HG03159 (cell line): ENCODE measurements around the gene IMPDH2.
A peak's percentile ranks its signal among the peaks of the same experiment; 100 is the strongest.

Source experiments
- ATAC-seq: cut with Tn5 transposase; IDR thresholded peaks from one replicate; pipeline ENCODE4 v1.9.1; 2021; ENCODE audit warnings: mild to moderate bottlenecking, moderate library complexity; ENCODE audit not compliant: unreplicated experiment

IMPDH2 gene

DNA sequence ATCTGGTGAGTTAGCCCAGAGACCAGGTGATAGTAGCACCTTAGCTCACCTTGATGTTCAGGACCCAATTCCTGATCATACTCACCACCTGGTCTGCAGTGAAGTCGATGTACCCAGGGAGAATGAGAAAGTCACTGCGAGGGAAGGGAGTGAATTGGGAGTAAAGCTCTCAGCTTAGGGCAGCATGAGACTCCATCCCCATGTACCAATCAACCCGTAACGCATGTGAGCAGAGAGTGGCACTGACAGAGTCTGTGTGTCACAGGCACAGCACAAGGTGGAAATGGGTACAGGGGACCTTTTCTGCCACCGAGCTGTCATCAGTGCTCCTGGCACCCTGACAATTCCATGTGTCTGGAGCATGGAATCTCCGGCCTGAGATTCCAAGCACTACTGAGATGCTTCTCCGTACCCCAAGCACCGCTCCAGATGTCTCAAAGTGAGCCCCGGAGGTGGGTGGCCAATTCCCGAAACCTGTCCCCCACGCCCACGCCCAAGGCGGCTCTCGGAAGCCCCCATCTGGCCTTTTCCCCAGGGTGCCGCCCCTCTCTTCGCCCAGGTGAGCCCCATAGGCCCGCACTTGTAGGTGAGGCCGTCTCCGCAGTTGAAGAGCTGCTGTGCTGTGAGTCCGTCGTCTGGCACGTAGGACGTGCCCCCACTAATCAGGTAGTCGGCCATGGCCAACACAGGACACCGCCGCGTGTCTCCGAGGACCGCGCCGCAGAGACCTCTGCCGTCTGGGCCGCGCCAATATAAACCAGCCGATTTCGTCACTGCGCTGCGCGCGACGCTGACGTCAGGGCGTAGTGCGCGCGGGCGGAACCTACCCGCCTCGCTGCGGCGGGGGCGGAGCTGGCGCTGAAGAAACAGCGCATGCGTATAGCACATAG lies at the start of gene IMPDH2:
Gene IMPDH2, minus strand, starts transcription at position 726 of the 890 bp plus-strand sequence. Its CDS starts 48 bp downstream, at position 678.
- peak; percentile 89 for ATAC-seq

DNA sequence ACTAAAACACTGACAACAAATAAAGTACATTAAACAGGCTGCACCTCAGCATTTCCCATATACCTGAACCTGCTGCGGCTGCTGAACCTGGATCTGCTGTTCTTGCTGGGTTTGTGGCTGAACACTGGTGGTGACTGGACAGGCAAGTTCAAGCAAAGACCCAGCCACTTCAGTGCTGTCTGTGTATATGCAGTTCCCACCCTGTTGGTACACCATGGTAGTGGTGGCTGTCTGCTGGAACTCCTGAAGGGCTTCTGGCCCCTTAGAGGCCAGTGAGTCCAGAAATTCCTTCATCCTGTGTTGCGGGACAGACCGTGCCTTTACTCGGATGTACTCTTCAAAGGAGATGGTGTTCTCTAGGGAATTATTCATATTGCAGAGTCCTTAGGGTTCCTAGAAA lies 47.4 kb upstream of the IMPDH2 start:
- ATAC-seq, result no peak

DNA sequence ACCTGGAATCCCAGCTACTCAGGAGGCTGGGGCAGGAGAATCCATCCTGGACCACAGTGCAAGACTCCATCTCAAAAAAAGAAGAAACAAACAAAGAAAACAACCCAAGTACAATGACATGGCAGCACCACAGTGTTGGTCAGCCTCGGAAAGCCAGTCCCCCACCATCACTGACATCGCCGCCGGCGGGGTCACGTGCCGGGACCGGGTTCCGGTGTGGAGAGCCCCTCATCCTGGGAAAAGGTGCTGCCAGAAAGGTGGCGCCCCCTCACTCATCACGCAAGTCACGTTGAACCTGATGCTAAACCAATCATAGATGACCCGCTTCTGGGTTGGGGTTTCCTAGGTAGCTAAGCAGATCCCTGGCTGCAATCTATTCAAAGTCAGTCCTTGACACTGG lies 46.9 kb upstream of the IMPDH2 start:
- no peak for ATAC-seq

DNA sequence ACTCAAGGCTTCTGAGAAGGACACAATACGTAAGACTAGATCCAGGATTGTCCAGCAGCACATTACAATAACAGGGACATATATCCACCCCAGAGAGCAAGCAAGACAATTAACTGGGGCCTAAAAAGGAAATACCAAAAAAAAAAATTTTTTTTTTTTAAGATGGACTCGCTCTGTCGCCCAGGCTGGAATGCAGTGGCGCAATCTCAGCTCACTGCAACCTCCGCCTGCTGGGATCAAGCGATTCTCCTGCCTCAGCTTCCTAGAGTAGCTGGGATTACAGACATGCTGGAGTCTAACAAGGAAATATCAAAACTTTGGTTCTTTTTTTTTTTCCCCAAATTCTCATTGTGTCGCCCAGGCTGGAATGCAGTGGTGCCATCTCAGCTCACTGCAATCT lies 28.8 kb upstream of the IMPDH2 start:
- ATAC-seq, result no peak

DNA sequence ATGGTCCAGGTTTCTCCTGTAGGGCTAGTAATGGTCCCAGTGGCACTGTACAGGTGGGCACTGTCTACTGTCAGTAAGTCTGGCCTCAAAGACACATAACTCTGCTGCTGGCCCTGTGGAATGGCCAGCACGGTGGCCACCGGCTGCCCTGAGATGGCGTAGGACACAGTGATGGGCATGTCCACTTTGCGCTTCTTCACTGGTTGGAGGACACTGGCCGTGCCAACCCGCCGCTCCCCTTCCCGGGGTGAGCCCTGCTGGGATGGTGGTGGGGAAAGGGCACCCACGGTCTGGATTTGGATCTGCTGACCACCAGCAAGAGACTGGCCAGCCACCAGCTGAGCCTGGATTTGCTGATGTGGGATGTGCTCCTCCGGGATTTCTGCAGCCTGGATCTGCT lies 28.1 kb upstream of the IMPDH2 start:
- no peak for ATAC-seq

DNA sequence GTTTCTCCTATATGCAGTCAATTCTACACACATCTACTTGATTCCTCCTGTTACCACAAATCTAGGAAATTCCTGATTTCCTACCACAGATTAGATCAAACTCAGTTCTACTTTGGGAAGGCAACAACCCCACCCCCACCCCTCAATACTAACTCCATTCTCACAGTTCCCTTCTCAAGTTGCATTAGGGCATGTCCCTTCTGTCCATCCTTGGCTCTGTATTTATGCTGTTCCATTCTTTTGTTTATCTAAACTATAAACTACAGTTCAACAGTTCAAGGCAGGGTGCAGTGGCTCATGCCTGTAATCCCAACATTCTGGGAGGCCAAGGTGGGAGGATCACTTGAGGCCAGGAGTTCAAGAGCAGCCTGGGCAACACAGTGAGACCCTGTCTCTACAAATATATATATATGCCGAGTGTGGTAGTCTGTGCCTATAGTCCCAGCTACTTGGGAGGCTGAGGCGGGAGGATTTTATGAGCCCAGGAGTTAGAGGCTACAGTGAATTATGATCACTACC lies 25.2 kb upstream of the IMPDH2 start:
- ATAC-seq, result no peak

DNA sequence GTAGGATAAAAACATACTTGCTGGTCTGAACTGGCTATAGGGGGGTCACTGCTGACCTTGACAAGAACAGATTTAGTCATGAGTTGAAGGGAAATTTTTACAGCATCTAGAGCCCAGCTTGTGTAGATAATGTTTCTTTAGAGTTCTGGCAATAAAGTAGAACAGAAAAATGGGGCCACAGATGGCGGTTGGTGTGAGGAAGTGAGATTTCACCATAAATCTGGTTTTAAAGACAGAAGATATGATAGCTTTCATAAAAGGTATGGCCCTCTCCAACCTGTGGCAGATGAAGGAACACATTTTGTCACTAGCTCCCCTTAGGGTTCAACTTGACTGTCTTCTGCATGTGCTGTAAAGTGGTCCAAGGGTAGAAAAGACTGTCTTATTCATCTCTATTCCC lies 24.3 kb upstream of the IMPDH2 start:
- no peak for ATAC-seq

DNA sequence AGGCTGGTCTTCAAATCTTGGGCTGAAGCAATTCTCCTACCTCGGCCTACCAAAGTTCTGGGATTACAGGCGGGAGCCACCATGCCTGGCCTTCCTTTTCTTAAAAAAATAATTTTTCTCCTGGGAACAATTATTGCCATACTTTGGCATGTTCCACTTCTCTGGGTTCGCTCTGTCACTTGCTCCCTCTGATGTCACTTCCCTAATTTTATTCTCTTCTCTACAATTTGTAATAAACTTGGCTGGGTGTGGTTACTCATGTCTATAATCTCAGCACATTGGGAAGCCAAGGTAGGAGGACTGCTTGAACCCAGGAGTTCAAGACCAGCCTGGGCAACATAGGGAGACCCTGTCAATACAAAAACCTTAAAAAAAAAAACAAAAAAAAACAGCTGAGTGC lies 6.1 kb upstream of the IMPDH2 start:
- no peak for ATAC-seq

DNA sequence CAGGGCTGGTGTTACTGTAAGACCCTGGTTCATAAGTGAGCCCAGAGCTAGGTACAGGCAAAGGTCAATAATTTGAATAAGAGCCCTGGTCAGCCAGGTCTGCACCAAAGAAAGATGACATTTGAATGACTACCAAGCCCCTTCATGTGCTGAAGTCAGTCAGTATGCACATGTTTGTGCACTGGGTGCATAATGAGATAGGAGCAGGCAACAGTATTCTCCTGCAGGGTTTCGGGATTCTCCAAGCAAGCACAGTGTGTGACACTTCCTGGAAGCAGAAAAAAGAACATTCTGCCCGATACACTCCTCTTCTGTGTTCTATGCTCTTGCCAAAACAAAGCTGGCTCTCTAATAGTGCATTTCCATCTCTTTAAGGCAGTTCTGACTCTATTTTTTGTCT lies 5.5 kb upstream of the IMPDH2 start:
- ATAC-seq, result no peak

DNA sequence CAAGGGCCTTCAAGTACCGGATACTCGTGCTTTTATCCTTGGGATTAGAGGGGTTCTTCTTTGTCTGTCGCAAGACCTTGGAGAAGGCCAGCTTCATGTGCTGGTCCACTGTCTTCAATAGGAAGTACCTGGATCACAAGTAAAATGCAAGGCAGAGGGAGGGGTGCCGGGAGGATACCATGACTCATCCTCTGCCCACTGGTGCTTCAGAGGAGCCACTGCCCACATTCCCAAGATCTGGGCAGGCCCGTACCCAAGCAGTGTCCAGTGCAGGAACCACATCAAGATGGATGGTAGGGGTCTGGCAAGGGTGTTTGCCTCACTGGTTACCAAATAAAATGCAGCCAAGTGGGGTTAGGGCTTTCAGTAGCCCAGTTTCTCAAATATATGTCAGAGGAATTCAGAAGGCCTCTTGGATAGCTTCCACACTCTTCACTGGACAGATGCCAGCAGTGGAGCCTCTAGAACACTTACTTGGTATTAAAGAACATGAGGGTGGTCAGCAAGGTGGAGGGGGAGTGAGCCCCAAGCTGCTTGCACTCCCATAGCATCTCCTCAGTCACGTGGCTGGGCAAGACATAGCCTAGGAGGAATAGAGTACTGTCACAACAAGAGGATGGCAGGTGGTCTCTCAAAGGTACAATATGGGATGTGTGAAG lies 3.6 kb upstream of the IMPDH2 start:
- ATAC-seq, result no peak

DNA sequence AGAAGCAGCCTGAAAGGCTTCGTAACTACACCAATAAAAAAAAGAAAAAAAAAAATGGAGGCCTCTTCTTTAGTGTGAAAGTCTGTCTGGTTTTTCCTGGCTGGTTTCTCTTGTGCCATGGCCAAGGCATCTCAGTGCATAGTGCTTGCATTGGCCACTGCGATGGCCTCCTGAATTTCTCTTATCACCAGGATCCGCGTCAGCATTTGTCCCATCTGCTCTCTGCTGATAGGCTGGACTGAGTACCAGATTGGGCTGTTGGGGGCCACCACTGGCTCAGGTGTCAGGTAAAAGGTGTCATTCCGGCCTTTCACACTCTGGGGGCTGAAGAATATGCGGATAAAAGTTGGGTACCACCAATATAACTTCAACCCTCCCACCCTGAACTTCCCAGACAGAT lies 1.1 kb upstream of the IMPDH2 start:
- no peak for ATAC-seq

DNA sequence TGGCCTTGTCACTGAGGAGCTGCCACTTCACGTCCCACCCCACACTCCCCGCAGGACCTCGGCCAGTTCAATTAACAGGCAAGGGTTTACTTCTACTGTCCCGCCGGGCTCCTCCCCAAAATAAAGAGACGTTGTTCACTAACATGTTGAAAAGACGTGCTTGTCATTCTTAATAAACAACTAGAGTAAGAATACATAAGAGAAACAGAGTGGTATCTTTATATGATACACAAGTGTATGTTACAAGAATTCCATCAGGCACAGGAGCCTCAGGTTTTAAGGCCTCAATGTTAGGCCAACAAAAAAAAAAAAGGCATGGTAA lies 326 bp upstream of the IMPDH2 start:
- no peak for ATAC-seq

DNA sequence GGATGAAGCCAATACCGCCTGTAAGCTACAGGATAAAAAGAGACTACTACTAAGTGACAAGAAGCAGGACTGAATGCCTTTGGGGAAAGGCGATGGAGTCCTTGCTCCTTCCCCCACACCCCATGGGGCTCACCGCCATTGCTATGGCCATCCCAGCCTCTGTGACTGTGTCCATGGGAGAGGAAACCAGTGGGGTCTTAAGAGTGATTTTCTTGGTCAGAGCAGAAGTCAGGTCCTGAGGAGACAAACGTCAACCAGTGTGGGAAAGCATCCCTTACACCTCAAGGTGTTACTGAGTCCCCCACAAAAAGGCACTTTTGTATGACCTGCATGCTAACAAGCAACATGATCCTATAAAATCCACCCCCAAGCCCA lies 913 bp downstream of the IMPDH2 start:
- ATAC-seq, result no peak

DNA sequence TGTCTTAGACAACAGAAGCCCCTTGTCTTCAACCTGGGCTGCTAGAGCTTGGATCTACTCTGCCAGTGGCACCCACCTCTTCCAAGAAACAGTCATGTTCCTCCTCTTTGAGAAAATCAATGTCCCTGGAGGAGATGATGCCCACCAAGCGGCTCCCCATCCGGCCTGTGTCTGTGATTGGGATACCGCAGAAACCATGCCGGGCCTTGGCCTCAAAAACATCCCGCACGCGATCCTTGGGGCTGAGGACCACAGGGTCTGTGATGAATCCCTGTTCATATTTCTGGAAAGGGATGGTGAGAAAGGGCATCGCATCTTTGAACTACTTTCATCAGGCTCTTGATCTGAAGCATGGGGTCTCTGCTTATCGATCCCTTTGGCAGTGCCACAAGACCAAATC lies 1.6 kb downstream of the IMPDH2 start:
- ATAC-seq, result no peak

DNA sequence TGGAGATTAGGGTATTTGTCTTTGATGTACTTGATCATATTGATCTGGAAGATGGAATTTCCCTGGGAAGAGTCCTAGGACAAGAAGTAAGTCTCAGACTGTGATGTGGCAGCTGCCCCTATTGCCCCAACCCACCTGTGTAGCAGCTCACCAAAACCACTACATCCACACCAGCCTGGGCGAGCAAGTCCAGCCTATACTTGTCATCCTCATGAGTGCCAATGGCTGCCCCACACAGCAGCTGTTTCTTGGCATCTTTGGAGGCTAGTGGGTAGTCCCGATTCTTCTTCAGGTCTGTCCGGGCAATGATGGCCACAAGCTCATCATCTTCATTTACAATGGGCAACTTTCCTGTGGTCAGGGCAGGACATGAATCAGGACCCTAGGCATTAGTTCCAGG lies 2.7 kb downstream of the IMPDH2 start:
- no peak for ATAC-seq

DNA sequence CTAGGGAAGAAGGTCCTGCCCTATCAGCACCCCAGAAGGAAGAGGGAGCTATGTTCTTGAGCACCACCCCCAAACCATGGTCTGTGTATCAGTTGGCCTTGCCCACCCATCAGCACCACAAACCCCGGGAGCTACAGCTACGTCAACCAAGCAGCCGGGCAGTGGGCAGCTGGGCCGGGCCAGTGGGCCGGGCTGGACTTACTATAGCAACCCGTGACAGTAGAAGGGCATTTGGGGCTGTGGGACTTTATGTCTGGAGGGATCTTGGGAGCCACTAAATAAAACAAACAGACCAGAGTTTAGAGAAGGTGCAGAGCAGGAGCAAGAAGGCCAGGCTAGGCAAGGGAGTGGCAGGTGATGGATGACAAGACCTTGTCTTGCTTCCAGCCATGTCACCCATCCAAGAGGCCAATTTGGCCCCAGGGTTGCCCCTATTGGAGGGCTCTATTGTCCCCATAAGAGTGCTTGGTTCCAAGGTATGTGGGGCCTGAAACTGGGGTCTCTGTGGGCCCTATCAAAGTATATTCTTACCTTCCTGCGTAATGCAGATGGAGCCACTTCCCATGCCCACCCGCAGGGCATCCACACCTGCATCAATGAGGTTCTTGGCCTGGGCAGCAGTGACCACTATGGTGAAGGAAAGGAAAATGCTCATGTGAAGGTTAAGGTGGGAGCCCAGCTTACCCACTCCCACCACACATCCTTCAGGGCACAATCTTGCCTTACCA lies 3.2 kb downstream of the IMPDH2 start:
- no peak for ATAC-seq

DNA sequence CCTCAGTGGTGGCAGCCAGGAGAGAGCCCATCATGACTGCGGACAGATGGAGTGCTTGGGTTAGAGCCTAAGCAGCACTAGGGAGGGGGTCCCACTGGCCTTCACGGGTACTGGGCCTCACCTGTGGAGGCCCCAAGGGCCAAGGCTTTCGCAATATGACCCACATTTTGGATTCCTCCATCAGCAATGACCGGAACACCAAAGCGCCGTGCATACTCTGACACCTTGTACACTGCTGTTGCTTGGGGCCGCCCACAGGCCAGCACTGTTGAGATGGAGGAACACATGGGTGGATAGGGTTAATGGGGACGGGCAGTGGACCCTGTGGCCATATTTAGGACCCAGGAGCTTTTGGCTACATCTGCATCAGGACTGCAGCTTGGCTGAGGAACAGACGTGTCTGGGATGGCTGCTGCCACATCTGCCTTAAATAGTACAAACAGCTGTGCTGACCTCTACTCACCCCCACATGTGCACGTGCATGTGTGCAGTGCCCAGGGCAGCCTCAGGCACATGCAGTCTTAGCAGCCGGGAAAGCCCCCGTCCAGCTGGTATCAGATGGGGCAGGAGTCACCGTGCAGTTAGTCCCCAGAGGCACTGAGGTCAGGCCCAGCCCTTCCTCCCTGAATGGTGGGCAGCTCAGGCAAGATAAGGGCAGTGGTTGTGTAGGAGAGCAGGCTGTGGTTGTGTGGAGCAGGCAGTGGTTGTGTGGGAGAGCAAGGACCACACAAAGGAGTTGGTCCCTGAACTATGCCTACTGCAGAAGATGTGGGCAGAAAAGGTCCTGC lies 4.0 kb downstream of the IMPDH2 start:
- ATAC-seq, result no peak

DNA sequence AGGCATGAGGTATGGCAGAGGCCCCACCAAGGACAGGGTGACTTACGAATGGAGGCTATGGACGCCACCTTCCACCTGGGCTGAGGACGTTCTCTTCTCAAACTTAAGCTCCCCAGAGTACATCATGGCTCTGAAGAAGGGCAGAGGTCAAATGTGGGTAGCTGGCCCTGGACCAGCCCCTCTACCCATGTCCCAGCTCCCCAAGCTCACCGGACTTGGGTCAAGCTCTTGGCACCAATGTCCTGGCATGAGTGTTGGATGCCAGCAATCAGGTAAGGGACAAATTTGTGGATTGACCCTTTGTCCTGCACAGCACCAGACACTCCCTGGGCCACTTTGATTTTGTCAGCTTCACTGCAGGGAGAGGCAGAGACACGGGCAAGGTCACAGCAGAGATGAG lies 4.7 kb downstream of the IMPDH2 start:
- ATAC-seq, result no peak

DNA sequence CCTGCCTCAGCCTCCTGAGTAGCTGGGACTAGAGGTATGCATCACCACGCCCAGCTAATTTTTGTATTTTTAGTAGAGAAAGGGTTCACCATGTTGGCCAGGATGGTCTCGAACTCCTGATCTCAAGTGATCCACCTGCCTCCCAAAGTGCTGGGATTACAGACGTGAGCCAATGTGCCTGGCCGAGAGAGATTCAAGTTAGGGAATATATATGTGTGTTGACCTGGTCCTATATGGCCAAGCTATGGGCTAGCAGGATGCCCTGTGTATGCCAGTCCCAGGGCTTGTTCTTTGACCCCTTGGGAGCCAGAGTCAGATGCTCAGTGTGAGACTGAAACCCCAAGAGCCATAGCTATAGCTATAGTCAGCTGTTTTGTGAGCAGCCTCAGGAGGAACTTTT lies 5.4 kb downstream of the IMPDH2 start:
- ATAC-seq, result no peak

DNA sequence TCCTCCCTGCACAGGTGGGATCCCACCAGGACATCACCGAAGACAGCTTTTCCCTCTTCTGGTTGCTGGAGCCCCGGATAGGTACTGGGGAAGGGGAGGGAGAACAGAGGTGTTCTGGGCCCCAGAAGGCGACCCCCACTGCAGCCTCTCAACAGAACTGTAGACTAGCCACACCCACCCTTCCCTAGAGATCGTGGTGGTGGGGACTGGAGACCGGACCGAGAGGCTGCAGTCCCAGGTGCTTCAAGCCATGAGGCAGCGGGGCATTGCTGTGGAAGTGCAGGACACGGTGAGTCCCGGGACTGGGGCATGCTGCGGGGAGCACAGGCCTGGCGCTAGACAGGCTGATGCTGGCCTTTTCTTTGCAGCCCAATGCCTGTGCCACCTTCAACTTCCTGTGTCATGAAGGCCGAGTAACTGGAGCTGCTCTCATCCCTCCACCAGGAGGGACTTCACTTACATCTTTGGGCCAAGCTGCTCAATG lies 6.5 kb downstream of the IMPDH2 start:
- no peak for ATAC-seq
